SK-N-SH (cell line): Measurements from ENCODE around the gene PRDM11. TPM values are rescaled to one million over a fixed set of nuclear protein-coding genes. Genes with fewer than 3 reads are reported as not detected.

ENCODE experiments used
- CTCF ChIA-PET: fragments of 300-600, 350-600 bp; formaldehyde crosslinking; extraction: SDS; loops from one replicate; lab custom pipeline; 2021; lab: Yijun Ruan, JAX
- POLR2A ChIA-PET: fragments of 350-600 bp; sonication (Branson Sonifier 250); formaldehyde crosslinking; extraction: SDS; loops from one replicate; lab custom pipeline; 2020; ENCODE audit warnings: antibody characterized with exemption, inconsistent platforms; lab: Yijun Ruan, JAX
- DNase-seq: peaks from one replicate; pipeline ENCODE4 v3.0.0; 2012
- H2AFZ ChIP-seq: fragments of 200-600 bp; sonication (generic); 2 replicates; pipeline ENCODE4 v1.8.1; 2016; ENCODE audit warnings: antibody characterized with exemption, mild to moderate bottlenecking, low read depth
- H3F3A ChIP-seq: fragments of 200-600 bp; sonication (generic); replicated peaks from 2 replicates; pipeline ENCODE3; 2016; ENCODE audit warnings: antibody characterized with exemption, mild to moderate bottlenecking; ENCODE audit not compliant: insufficient read depth
- H3K27ac ChIP-seq, 2 experiments: fragments of 200-500 bp in 1 of 2; fragments of 200-600 bp in 1 of 2; sonication (Bioruptor generic) in 1 of 2; sonication (generic), shearing (Covaris generic) in 1 of 2; 2 replicates each; pipeline versions ENCODE4 v1.5.1 to v1.6.1; 2014 to 2016; ENCODE audit warnings: low read depth in 2 of 2, inconsistent platforms in 1 of 2, low read length in 1 of 2, mild to moderate bottlenecking in 1 of 2, mixed read lengths in 1 of 2
- H3K27me3 ChIP-seq: fragments of 200-600 bp; sonication (generic), shearing (Covaris generic); 2 replicates; pipeline ENCODE4 v1.6.1; 2016; ENCODE audit warnings: mixed run types; ENCODE audit not compliant: insufficient read depth
- H3K36me3 ChIP-seq, 2 experiments: fragments of 200-500 bp in 1 of 2; fragments of 200-600 bp in 1 of 2; sonication (Bioruptor generic) in 1 of 2; sonication (generic) in 1 of 2; replicated peaks in 1 of 2; 2 replicates each; pipeline versions ENCODE3 to v1.5.1; 2014 to 2016; ENCODE audit warnings: low read length in 1 of 2, mild to moderate bottlenecking in 1 of 2; ENCODE audit not compliant: insufficient read depth in 2 of 2, control insufficient read depth in 1 of 2
- H3K4me1 ChIP-seq, 2 experiments: fragments of 200-500 bp in 1 of 2; fragments of 200-600 bp in 1 of 2; sonication (Bioruptor generic) in 1 of 2; sonication (generic), shearing (Covaris generic) in 1 of 2; 2 replicates each; pipeline versions ENCODE4 v1.5.1 to v1.6.1; 2014 to 2016; ENCODE audit warnings: low read depth in 1 of 2, low read length in 1 of 2, mixed run types in 1 of 2; ENCODE audit not compliant: insufficient read depth in 2 of 2, control insufficient read depth in 1 of 2
- H3K4me2 ChIP-seq: fragments of 200-600 bp; sonication (generic), shearing (Covaris generic); 2 replicates; pipeline ENCODE4 v1.6.1; 2017; ENCODE audit warnings: mixed run types
- H3K4me3 ChIP-seq, 2 experiments: fragments of 200-500 bp in 1 of 2; fragments of 200-600 bp in 1 of 2; sonication (Bioruptor generic) in 1 of 2; sonication (generic), shearing (Covaris generic) in 1 of 2; 2 replicates each; pipeline versions ENCODE4 v1.5.1 to v1.8.1; 2014 to 2016; ENCODE audit warnings: low read depth in 2 of 2, inconsistent platforms in 1 of 2, low read length in 1 of 2, mild to moderate bottlenecking in 1 of 2, mixed read lengths in 1 of 2, moderate library complexity in 1 of 2
- H3K79me2 ChIP-seq: fragments of 200-600 bp; sonication (generic); 2 replicates; pipeline ENCODE4 v1.8.1; 2017; ENCODE audit warnings: mild to moderate bottlenecking; ENCODE audit not compliant: insufficient read depth
- H3K9ac ChIP-seq: fragments of 200-600 bp; sonication (generic); 2 replicates; pipeline ENCODE4 v1.6.1; 2017; ENCODE audit warnings: mixed run types
- H3K9me2 ChIP-seq: fragments of 200-600 bp; sonication (generic); 2 replicates; pipeline ENCODE4 v1.6.1; 2017; ENCODE audit warnings: mixed run types
- H3K9me3 ChIP-seq: fragments of 200-600 bp; sonication (generic); 2 replicates; pipeline ENCODE4 v1.6.1; 2017; ENCODE audit warnings: mixed run types, mild to moderate bottlenecking, moderate library complexity
- H4K20me1 ChIP-seq: fragments of 200-600 bp; sonication (generic); 2 replicates; pipeline ENCODE4 v1.6.1; 2017; ENCODE audit warnings: mild to moderate bottlenecking, mixed run types; ENCODE audit not compliant: insufficient read depth
- ELF1 ChIP-seq: IDR thresholded peaks from 2 replicates; pipeline ENCODE4 v1.4.0; 2012
- EP300 ChIP-seq, 2 experiments: IDR thresholded peaks; 2 replicates each; pipeline versions ENCODE4 v1.4.0 to v1.6.1; 2012; ENCODE audit warnings: borderline replicate concordance in 1 of 2, low read depth in 1 of 2, low read length in 1 of 2
- EZH2phosphoT487 ChIP-seq: fragments of 200-600 bp; sonication (generic); IDR thresholded peaks from 2 replicates; pipeline ENCODE4 v1.6.1; 2017; ENCODE audit warnings: low read depth, mixed run types, mild to moderate bottlenecking, antibody characterized with exemption, moderate library complexity, borderline replicate concordance
- GATA2 ChIP-seq: sonication (generic); formaldehyde crosslinking; IDR thresholded peaks from 2 replicates; pipeline ENCODE4 v1.5.0; 2020; ENCODE audit warnings: mild to moderate bottlenecking, missing genetic modification reagents
- MAX ChIP-seq: IDR thresholded peaks from 2 replicates; pipeline ENCODE4 v1.4.0; 2012; ENCODE audit warnings: low read depth
- MXI1 ChIP-seq: IDR thresholded peaks from 2 replicates; pipeline ENCODE4 v1.6.1; 2012; ENCODE audit warnings: mild to moderate bottlenecking, low read depth, low read length, improper control_type of control experiment
- PBX3 ChIP-seq: IDR thresholded peaks from 2 replicates; pipeline ENCODE4; 2012
- POLR2AphosphoS5 ChIP-seq: IDR thresholded peaks from 2 replicates; pipeline ENCODE4 v1.6.1; 2012; ENCODE audit warnings: low read depth, low read length
- RAD21 ChIP-seq: IDR thresholded peaks from 2 replicates; pipeline ENCODE4 v1.6.1; 2012; ENCODE audit warnings: mild to moderate bottlenecking, low read length
- RXRA ChIP-seq: IDR thresholded peaks from 2 replicates; pipeline ENCODE4 v1.4.0; 2012; ENCODE audit warnings: low read depth, mild to moderate bottlenecking, borderline replicate concordance
- SIN3A ChIP-seq: IDR thresholded peaks from 2 replicates; pipeline ENCODE4 v1.6.1; 2012; ENCODE audit warnings: low read depth, mild to moderate bottlenecking, low read length, moderate library complexity, borderline replicate concordance
- TCF12 ChIP-seq: IDR thresholded peaks from 2 replicates; pipeline ENCODE4 v1.4.0; 2012
- ZBTB33 ChIP-seq: IDR thresholded peaks from 2 replicates; pipeline ENCODE4 v1.4.0; 2012; ENCODE audit warnings: low read depth, borderline replicate concordance
- WGBS: methylation state at CpG from one replicate; pipeline ENCODE4 v1.1.6; 2017; ENCODE audit warnings: low lambda C conversion rate; 5-methylcytosine and 5-hydroxymethylcytosine counted together
- polyA plus RNA-seq, 3 experiments: library from polyadenylated mRNA; depleted of rRNA; stranded (reverse); fragments of >200 nt; gene quantifications; 2 replicates each; pipeline ENCODE4 v1.2.3, GENCODE V29; 2012
- TF ChIP-seq, protein P1 (sequence below): fragments of 200-600 bp; sonication (generic); IDR thresholded peaks from 2 replicates; pipeline ENCODE4 v1.6.1; 2017; ENCODE audit warnings: antibody characterized with exemption, mild to moderate bottlenecking, moderate library complexity

PRDM11 gene
- polyA plus RNA-seq, 1 of the 3 experiments (the other 2 are of a cell fraction) = 4.5 TPM

DNA sequence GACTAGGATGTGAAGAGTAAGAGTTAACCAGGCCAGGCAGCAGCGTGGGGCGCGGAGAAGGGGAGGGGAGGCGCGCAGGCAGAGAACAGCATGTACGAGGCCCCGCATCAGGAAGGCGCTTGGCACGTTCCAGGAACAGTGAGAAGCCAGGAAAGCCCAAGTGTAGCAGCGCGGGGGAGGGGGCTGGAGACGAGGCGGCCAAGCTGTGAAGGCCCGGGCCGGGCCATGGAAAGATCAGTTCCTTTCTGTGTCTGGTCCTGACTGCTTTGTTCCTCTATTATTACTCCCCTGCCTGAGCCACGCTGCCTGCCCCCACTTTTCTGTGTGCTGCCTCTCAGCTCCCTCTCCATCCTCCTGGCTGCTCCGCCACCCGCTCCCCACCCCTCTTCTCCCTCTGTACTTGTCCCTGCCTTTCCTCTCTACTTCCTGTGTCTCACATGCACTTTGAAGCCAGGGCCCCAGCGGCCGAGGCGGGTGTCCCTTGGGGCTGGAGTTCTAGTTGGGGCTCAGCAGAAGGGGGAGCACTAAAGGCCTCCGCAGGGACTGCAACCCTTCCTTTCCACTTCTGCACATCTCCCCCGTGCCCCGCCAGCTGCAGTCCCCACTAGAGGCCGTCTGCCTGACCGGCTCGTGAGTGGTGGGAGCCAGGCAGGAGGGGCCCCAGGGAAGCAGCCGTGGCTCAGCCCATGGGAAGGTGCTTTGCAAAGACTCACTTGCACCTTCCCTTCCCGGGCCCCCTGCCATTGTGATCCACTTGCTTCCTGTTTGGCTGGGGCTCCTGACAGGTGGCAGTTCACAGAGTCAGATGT is 63.7 kb downstream of the PRDM11 start:
- no peak overlapping the region for H3K27ac ChIP-seq

DNA sequence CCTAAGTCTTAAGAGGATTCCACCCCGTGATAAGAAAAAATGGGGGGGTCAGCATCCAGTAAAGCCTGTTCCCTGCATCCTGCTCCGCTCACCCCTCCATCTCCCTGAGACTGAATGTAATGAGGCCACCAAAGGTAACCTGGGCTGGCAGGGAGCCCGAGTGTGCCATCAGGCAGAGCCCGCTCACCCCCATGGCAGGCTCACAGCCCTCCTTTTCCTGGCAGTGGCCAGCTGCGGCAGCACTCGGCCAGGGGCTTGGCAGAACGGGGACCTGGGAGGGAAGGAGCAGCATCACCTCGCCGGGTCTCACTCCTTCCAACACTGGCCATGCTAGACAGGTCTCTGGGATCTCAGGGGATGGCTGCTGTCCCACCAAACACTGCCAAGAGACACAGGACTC is 64.4 kb downstream of the PRDM11 start:
- no peaks in the 10 kb centered on the region for H3K9me2 ChIP-seq
- no peak overlapping the region for H3K4me3 ChIP-seq
- no peaks in the 10 kb centered on the region for H3F3A ChIP-seq
- H3K36me3 ChIP-seq = peaks cover 0 to 7% of the 10 kb centered on the region in 2 experiments
- no peak for DNase-seq
- no peak overlapping the region for H3K4me2 ChIP-seq
- ChIA-PET POLR2A (no interaction called here), CTCF (interaction anchor here (0.6 kb wide), 1 partner anchor 287 kb away, joined by 3 read pairs; no protein-coding TSS in a partner anchor)
- H2AFZ ChIP-seq = no peak overlapping the region
- 96% methylated on average over 6 of the region's 9 CpGs for WGBS
- H4K20me1 ChIP-seq = no peaks in the 10 kb centered on the region
- H3K27me3 ChIP-seq = no peaks in the 10 kb centered on the region
- H3K27ac ChIP-seq = no peak overlapping the region
- no peaks in the 10 kb centered on the region for H3K79me2 ChIP-seq
- no peaks in the 10 kb centered on the region for H3K9me3 ChIP-seq
- H3K4me1 ChIP-seq = no peaks in the 10 kb centered on the region; a peak in 2 of 4 replicates
- no peak overlapping the region for H3K9ac ChIP-seq
- TF ChIP-seq SIN3A (no peak), EP300 (IDR thresholded peaks at IDR 0.05; ENCODE audit: borderline replicate concordance in 1 of 2, low read depth in 1 of 2, low read length in 1 of 2) (no peak), RAD21 (no peak), PBX3 (no peak), POLR2AphosphoS5 (no peak)
- TF ChIP-seq, protein P1, sequence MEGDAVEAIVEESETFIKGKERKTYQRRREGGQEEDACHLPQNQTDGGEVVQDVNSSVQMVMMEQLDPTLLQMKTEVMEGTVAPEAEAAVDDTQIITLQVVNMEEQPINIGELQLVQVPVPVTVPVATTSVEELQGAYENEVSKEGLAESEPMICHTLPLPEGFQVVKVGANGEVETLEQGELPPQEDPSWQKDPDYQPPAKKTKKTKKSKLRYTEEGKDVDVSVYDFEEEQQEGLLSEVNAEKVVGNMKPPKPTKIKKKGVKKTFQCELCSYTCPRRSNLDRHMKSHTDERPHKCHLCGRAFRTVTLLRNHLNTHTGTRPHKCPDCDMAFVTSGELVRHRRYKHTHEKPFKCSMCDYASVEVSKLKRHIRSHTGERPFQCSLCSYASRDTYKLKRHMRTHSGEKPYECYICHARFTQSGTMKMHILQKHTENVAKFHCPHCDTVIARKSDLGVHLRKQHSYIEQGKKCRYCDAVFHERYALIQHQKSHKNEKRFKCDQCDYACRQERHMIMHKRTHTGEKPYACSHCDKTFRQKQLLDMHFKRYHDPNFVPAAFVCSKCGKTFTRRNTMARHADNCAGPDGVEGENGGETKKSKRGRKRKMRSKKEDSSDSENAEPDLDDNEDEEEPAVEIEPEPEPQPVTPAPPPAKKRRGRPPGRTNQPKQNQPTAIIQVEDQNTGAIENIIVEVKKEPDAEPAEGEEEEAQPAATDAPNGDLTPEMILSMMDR = no peak

More for the DNA sequence above, 63.7 kb downstream of the PRDM11 start:
- ChIA-PET CTCF (interaction anchor here (0.6 to 1.7 kb wide), 2 partner anchors 23 to 286 kb away, joined by 3 to 6 read pairs; no protein-coding TSS in a partner anchor), POLR2A (no interaction called here)
- H3K9me3 ChIP-seq = no peaks in the 10 kb centered on the region
- no peaks in the 10 kb centered on the region for H4K20me1 ChIP-seq
- WGBS = 85% methylated on average over 22 of the region's 29 CpGs
- peak; percentile 46 for DNase-seq
- H3K4me2 ChIP-seq = no peak overlapping the region
- H2AFZ ChIP-seq = no peak overlapping the region
- TF ChIP-seq MXI1 (no peak), EZH2phosphoT487 (no peak), ELF1 (no peak), ZBTB33 (no peak), RXRA (no peak), MAX (no peak), GATA2 (CRISPR knock-in tag) (no peak), TCF12 (no peak)
- TF ChIP-seq, protein P1 = no peak
- no peaks in the 10 kb centered on the region for H3K9me2 ChIP-seq
- H3K79me2 ChIP-seq = no peaks in the 10 kb centered on the region
- H3K4me3 ChIP-seq = no peak overlapping the region
- peaks cover 0 to 7% of the 10 kb centered on the region in 2 experiments for H3K36me3 ChIP-seq
- H3F3A ChIP-seq = no peaks in the 10 kb centered on the region
- H3K9ac ChIP-seq = no peak overlapping the region
- no peaks in the 10 kb centered on the region; a peak in 2 of 4 replicates for H3K4me1 ChIP-seq
- no peaks in the 10 kb centered on the region for H3K27me3 ChIP-seq
